Muscle layer of colon (tissue), 2 donors: ENCODE data around the gene NOTUM.
"Not testable (repeated sequence)": the region's sequence is repeated elsewhere in the genome, so short reads cannot be mapped to it uniquely, and the experiment has no call there.

ENCODE experiments used
- H3K27ac ChIP-seq: one replicate; pipeline ENCODE4 v1.7.0; 2013; ENCODE audit warnings: low read depth, mild to moderate bottlenecking, low read length, moderate library complexity
- H3K27me3 ChIP-seq, 2 donors: one replicate each; pipeline ENCODE4 v1.7.0; 2013; ENCODE audit warnings: low read length in 2 of 2, mild to moderate bottlenecking in 2 of 2; ENCODE audit not compliant: insufficient read depth in 2 of 2, control insufficient read depth in 1 of 2
- H3K36me3 ChIP-seq: one replicate; pipeline ENCODE4 v1.7.0; 2013; ENCODE audit warnings: mild to moderate bottlenecking, low read length; ENCODE audit not compliant: insufficient read depth
- H3K4me1 ChIP-seq: one replicate; pipeline ENCODE4 v1.7.0; 2013; ENCODE audit warnings: mild to moderate bottlenecking, low read length; ENCODE audit not compliant: insufficient read depth
- H3K4me3 ChIP-seq, 2 donors: one replicate each; pipeline ENCODE4 v1.7.0; 2013; ENCODE audit warnings: low read length in 2 of 2, low read depth in 1 of 2, mild to moderate bottlenecking in 1 of 2, moderate library complexity in 1 of 2
- H3K9ac ChIP-seq: one replicate; pipeline ENCODE4 v1.7.0; 2013; ENCODE audit warnings: low read length
- H3K9me3 ChIP-seq: one replicate; pipeline ENCODE4 v1.7.0; 2013; ENCODE audit warnings: mild to moderate bottlenecking, low read length
- donor health status: abdominal sarcoma.
- donor health status: Adenocarcinoma of cecum.

Gene NOTUM

GRCh38 chr17:81981511-81981910 lies 20.5 kb upstream of the NOTUM start:
- not testable (repeated sequence) for H3K27ac ChIP-seq, H3K9me3 ChIP-seq, H3K4me3 ChIP-seq, H3K4me1 ChIP-seq, H3K27me3 ChIP-seq, H3K9ac ChIP-seq
- H3K36me3 ChIP-seq = peaks cover 20% of the 10 kb centered on the region

GRCh38 chr17:81980707-81981343 lies 19.8 kb upstream of the NOTUM start:
- Histone ChIP-seq H3K36me3 (peaks cover 17% of the 10 kb centered on the region), H3K27ac (no peak overlapping the region), H3K4me1 (peaks cover 8% of the 10 kb centered on the region), H3K9ac (no peak overlapping the region), H3K9me3 (no peaks in the 10 kb centered on the region), H3K4me3 (no peak overlapping the region), H3K27me3 (no peaks in the 10 kb centered on the region)

DNA sequence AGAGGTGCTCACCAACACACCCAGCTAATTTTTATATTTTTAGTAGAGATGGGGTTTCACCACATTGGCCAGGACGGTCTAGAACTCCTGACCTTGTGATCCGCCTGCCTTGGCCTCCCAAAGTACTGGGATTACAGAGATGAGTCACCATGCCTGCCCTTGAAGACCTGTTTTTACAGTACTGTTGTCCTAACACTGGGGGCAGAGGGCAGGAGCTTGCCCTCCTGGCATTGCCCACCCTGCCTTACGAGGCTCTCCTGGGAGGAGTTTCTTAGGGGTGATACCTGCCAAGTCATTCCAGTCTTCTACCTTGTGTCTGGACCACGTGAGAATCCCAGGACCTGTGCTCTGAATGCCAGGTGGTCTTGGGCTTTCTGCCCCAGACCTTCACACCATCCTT lies 19.1 kb upstream of the NOTUM start:
- Histone ChIP-seq H3K27ac (no peak overlapping the region), H3K9ac (no peak overlapping the region), H3K4me3 (no peak overlapping the region), H3K27me3 (no peaks in the 10 kb centered on the region), H3K36me3 (peaks cover 10% of the 10 kb centered on the region), H3K4me1 (peaks cover 8% of the 10 kb centered on the region), H3K9me3 (no peaks in the 10 kb centered on the region)

- Histone ChIP-seq H3K27ac (no peak overlapping the region), H3K9me3 (no peaks in the 10 kb centered on the region), H3K4me3 (no peak overlapping the region), H3K9ac (no peak overlapping the region), H3K4me1 (peaks cover 8% of the 10 kb centered on the region), H3K36me3 (peaks cover 6% of the 10 kb centered on the region), H3K27me3 (no peaks in the 10 kb centered on the region)
Measured at GRCh38 chr17:81978524-81979298, 17.7 kb upstream of the NOTUM start.

- Histone ChIP-seq H3K4me1 (peaks cover 8% of the 10 kb centered on the region), H3K4me3 (peak within 1 kb of the TSS; percentile 81 to 92), H3K27me3 (no peaks in the 10 kb centered on the region), H3K9ac (peak within 1 kb of the TSS; percentile 89), H3K27ac (peak within 1 kb of the TSS; percentile 90), H3K9me3 (no peaks in the 10 kb centered on the region), H3K36me3 (peaks cover 6% of the 10 kb centered on the region)
Measured at GRCh38 chr17:81977211-81977808, 16.3 kb upstream of the NOTUM start, which contains the start of gene ASPSCR1. Gene ASPSCR1 (plus strand): TSS chr17:81977629. CDS start chr17:81977647, 18 bp downstream.

DNA sequence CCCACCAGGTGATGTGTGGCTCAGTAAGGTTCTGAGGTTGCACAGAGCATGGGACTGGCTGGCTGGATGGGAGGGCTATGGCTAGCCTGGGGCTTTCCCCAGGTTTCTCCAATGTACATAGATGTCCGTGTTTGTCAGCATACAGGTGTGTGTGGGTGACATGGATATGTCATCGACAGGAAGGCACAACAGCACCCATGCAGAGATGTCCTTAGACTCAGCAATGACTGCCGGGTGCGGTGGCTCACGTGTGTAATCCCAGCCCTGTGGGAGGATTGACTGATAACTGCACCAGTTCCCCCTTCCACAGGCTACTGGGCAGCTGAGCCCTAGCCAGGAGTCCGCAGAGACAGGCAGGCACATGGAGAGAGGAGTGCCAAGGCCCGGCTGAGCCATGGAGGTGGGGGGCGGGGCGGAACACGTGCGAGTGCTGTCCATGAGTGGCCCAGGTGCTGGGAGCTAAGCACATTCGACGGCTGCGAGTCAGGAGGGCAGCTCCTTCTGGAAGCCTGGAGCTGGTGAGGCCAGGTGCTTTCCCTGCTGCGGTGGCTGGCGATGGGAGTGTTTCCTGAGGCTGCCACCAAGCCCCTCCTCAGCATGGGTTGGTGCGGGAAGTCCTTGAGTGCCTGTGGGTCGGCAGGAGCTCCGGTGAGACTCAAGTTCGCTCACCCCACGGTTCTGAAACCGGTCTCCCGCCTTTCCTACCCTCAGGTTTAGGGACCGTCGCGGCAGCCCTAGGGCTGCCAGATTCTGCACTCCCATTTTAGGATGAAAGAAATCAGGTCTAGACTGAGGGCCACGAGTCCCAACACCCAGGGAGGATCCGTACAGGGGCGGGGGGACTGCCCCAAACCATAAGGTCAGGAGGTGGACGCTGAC lies 15.6 kb upstream of the NOTUM start:
- peak overlapping the region; percentile 90 for H3K27ac ChIP-seq
- no peaks in the 10 kb centered on the region for H3K9me3 ChIP-seq
- peak overlapping the region; percentile 81 to 92 for H3K4me3 ChIP-seq
- H3K4me1 ChIP-seq = peaks cover 8% of the 10 kb centered on the region
- H3K9ac ChIP-seq = peak overlapping the region; percentile 89
- H3K27me3 ChIP-seq = no peaks in the 10 kb centered on the region
- H3K36me3 ChIP-seq = peaks cover 6% of the 10 kb centered on the region

GRCh38 chr17:81973432-81973831 lies 12.4 kb upstream of the NOTUM start:
- Histone ChIP-seq H3K27me3 (peaks cover 0 to 7% of the 10 kb centered on the region in 2 donors), H3K36me3 (no peaks in the 10 kb centered on the region), H3K4me3 (no peak overlapping the region), H3K4me1 (peaks cover 11% of the 10 kb centered on the region), H3K9ac (no peak overlapping the region), H3K9me3 (no peaks in the 10 kb centered on the region), H3K27ac (no peak overlapping the region)

GRCh38 chr17:81968850-81969812 lies 8.1 kb upstream of the NOTUM start:
- Histone ChIP-seq H3K27ac (no peak overlapping the region), H3K9me3 (no peaks in the 10 kb centered on the region), H3K4me1 (peaks cover 16% of the 10 kb centered on the region), H3K36me3 (no peaks in the 10 kb centered on the region), H3K27me3 (peaks cover 0 to 7% of the 10 kb centered on the region in 2 donors), H3K9ac (no peak overlapping the region), H3K4me3 (no peak overlapping the region)

DNA sequence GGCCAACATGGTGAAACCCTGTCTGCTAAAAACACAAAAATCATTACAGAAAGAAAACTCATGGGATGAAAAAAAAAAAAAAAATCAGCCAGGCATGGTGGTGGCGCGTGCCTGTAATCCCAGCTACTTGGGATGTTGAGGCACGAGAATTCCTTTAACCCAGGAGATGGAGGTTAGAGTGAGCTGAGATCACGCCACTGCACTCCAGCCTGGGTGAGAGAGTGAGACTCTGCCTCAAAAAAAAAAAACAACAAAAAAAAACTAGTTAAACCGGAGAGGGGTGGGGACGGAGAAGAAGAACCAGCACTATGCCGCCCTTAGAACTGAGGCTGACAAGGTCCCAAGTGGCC lies 7.4 kb upstream of the NOTUM start:
- Histone ChIP-seq H3K4me1 (peaks cover 16% of the 10 kb centered on the region), H3K36me3 (no peaks in the 10 kb centered on the region), H3K27me3 (peaks cover 0 to 9% of the 10 kb centered on the region in 2 donors), H3K4me3 (no peak overlapping the region), H3K9ac (no peak overlapping the region), H3K9me3 (no peaks in the 10 kb centered on the region), H3K27ac (no peak overlapping the region)

GRCh38 chr17:81967533-81968395 lies 6.8 kb upstream of the NOTUM start:
- H3K4me1 ChIP-seq = peaks cover 16% of the 10 kb centered on the region
- no peaks in the 10 kb centered on the region for H3K9me3 ChIP-seq
- H3K9ac ChIP-seq = no peak overlapping the region
- peaks cover 0 to 15% of the 10 kb centered on the region in 2 donors for H3K27me3 ChIP-seq
- H3K4me3 ChIP-seq = no peak overlapping the region
- no peak overlapping the region for H3K27ac ChIP-seq
- H3K36me3 ChIP-seq = no peaks in the 10 kb centered on the region
